GM12872 (cell line): Measurements from ENCODE around the gene XPR1.

Experiments
- TF ChIP-seq, protein P1 (sequence below): IDR thresholded peaks from 3 replicates; pipeline ENCODE4 v1.5.1; 2011; ENCODE audit warnings: low read depth, mild to moderate bottlenecking, low read length, moderate library complexity; ENCODE audit not compliant: insufficient read depth

The XPR1 gene

DNA sequence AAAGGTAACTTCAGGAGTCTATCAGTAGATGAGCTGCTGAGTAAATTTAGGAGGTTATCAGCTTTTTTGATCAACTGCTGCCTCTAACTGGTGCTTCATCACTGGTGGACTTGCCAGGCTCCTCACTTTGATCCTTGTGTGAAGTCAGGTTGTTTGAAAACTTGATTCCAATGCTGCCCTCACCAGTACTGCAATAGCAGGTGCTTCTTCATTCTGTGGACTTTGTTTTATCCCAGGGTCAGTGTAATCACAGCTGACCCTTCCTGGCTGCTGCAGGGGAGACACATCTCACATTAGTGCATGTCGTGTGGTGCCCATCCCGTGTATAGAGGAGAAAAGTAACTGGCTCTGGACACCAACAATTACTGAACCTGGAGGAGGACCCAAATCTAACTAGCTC lies 260.9 kb downstream of the XPR1 start:
- TF ChIP-seq, protein P1, sequence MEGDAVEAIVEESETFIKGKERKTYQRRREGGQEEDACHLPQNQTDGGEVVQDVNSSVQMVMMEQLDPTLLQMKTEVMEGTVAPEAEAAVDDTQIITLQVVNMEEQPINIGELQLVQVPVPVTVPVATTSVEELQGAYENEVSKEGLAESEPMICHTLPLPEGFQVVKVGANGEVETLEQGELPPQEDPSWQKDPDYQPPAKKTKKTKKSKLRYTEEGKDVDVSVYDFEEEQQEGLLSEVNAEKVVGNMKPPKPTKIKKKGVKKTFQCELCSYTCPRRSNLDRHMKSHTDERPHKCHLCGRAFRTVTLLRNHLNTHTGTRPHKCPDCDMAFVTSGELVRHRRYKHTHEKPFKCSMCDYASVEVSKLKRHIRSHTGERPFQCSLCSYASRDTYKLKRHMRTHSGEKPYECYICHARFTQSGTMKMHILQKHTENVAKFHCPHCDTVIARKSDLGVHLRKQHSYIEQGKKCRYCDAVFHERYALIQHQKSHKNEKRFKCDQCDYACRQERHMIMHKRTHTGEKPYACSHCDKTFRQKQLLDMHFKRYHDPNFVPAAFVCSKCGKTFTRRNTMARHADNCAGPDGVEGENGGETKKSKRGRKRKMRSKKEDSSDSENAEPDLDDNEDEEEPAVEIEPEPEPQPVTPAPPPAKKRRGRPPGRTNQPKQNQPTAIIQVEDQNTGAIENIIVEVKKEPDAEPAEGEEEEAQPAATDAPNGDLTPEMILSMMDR: no peak

DNA sequence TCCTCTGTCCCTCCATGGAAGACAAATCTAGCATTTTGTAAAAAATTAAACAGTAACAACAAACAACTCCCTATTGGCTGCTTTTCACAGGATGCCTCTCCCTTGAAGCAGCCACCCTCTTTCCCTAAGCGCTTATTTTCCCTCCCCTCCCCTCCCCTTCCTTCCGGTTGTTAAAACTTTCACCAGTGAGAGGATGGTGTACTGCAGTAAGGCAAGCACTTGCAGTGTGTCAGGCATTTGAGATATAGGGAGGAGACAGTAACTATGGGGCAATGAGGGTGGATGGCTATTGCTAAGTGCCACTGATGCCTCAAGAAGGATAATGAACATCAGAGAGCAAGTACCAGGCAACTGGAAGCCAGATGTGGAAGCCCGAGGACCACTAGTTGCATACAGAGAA lies 261.8 kb downstream of the XPR1 start:
- TF ChIP-seq, protein P1: no peak

GRCh38 chr1:180896161-180896560 lies 264.3 kb downstream of the XPR1 start:
- TF ChIP-seq, protein P1: no peak

- TF ChIP-seq, protein P1: no peak
Observed at GRCh38 chr1:180898441-180899219, 266.8 kb downstream of the XPR1 start.

- TF ChIP-seq, protein P1: no peak
Observed at GRCh38 chr1:180899262-180899661, 267.4 kb downstream of the XPR1 start.

- TF ChIP-seq, protein P1: no peak
Observed at GRCh38 chr1:180901076-180901990, 269.5 kb downstream of the XPR1 start.

DNA sequence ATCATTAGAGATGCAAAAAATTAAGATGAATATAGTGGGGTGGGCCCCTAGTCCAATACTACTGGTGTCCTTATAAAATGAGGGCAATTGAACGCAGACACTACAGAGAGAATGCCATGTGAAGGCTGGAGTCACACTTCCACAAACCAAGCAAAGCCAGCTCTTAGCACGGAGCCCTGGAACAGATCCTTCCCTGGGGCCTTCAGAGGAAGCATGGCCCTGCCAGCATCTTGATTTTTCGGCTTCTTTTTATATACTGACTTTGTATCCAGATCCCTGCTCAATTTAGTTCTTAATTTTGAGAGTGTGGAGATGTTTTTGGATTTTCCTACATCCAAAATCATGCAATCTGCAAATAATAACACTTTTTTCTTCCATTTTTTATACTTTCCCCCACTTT lies 270.7 kb downstream of the XPR1 start:
- TF ChIP-seq, protein P1: no peak
